Stimulated activated CD4-positive, alpha-beta T cell treated with anti-CD3 and anti-CD28 coated beads, Interleukin-2, amount 100 ng/mL, for 4 hours (primary cell): ENCODE measurements around the gene ANKRD26.
"Not testable (repeated sequence)": the region's sequence is repeated elsewhere in the genome, so short reads cannot be mapped to it uniquely, and the experiment has no call there.

Experiments used
- DNase-seq: peaks from one replicate; pipeline ENCODE4 v3.0.0-alpha.2; 2020; ENCODE audit warnings: low read depth

ANKRD26 gene

GRCh38 chr10:27099916-27100812 lies at the start of gene ANKRD26:
TSS of gene ANKRD26 (minus strand) at chr10:27100494. CDS start at chr10:27100326, 168 bp downstream.
- DNase-seq = peak; percentile 94

- DNase-seq = no peak
Measured at GRCh38 chr10:27147701-27148100, 47.4 kb upstream of the ANKRD26 start.

- no peak for DNase-seq
Measured at GRCh38 chr10:27145937-27146336, 45.6 kb upstream of the ANKRD26 start.

- DNase-seq = no peak
Measured at GRCh38 chr10:27143686-27144085, 43.4 kb upstream of the ANKRD26 start.

- DNase-seq = no peak
Measured at GRCh38 chr10:27138277-27138676, 38.0 kb upstream of the ANKRD26 start.

DNA sequence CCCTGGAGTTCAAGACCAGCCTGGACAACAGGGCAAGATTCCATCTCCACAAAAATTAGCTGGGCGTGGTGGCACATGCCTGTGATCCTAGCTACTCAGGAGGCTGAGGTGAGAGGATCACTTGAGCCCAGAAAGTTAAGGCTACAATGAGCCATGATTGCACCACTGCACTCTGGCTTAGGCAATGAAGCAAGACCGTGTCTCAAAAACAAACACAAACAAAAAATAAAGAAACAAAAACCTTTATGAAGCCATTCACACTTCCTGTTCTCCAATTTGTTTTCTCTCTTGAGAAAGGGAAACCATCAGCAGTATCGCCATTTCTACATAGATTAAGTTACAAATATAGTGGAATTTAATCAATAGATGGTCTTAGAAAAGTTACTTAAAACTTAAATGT lies 34.1 kb upstream of the ANKRD26 start:
- no peak for DNase-seq

GRCh38 chr10:27108165-27108564 lies 7.9 kb upstream of the ANKRD26 start:
- DNase-seq = no peak

GRCh38 chr10:27104919-27105318 lies 4.6 kb upstream of the ANKRD26 start:
- no peak for DNase-seq

GRCh38 chr10:27100813-27101347 lies 586 bp upstream of the ANKRD26 start:
- DNase-seq = no peak

GRCh38 chr10:27099448-27099847 lies 846 bp downstream of the ANKRD26 start:
- DNase-seq = no peak

- no peak for DNase-seq
Measured at GRCh38 chr10:27088119-27089044, 11.9 kb downstream of the ANKRD26 start.

- no peak for DNase-seq
Measured at GRCh38 chr10:27072436-27073114, 27.7 kb downstream of the ANKRD26 start.

- no peak for DNase-seq
Measured at GRCh38 chr10:27068217-27068891, 31.9 kb downstream of the ANKRD26 start.

DNA sequence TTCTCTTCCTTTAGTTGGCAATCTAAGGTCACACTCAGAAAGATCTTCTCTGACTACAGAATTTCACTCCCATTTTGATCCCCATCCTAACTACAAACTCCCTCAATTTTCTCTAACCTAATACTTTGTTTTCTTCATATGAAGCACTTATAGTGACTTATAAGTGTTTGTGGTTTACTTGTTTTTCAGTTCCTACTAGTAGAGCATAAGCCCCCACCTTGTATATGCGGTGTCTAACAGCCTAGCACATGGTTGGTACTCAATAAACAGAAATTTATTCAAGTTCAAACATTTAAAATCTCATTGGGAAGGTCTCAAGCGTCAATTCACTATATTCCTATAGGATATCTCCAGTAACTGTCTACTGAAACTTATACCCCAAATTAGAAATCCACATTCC lies 35.2 kb downstream of the ANKRD26 start:
- no peak for DNase-seq

DNA sequence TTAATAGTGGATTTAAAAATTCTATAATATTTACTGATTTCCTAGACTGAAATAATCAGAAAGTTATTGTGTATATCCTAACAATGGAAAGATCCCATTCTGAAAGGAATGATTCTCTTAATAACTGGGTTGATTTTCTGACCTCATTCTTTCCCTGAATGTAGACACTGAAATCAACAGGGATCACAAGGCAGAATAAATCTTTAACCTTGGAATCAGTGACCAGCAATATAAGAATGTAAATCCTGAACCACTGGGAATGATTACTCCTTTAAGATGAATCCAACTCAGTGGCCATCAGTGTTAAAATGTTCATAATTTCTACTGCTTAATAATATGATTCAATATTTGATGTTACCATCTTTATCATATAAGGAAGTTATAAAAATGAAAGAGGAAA lies 47.6 kb downstream of the ANKRD26 start:
- no peak for DNase-seq

- not testable (repeated sequence) for DNase-seq
Measured at GRCh38 chr10:27045247-27045646, 55.0 kb downstream of the ANKRD26 start.

- DNase-seq = no peak
Measured at GRCh38 chr10:27041196-27041595, 59.1 kb downstream of the ANKRD26 start.

DNA sequence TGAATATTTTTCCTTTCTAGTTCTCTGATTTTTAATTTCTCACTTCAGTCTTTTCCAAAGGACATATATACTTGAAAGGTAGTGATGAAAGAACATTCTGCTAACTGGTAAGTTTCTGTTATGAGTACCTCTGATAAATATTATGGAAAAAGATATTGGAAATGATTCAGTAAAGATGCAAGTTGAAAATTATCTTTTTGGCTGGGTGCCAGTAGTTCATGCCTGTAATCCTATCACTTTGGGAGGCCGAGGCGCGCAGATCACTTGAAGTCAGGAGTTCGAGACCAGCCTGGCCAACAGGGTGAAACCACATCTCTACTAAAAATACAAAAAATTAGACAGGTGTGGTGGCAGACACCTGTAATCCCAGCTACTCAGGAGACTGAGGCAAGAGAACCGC lies 62.1 kb downstream of the ANKRD26 start:
- DNase-seq = no peak

GRCh38 chr10:27035163-27035562 lies 65.1 kb downstream of the ANKRD26 start:
- DNase-seq = no peak

GRCh38 chr10:27030060-27030459 lies 70.2 kb downstream of the ANKRD26 start:
- no peak for DNase-seq

- no peak for DNase-seq
Measured at GRCh38 chr10:27022048-27022447, 78.2 kb downstream of the ANKRD26 start.
